Heart left ventricle (tissue), 16 donors: Measurements from ENCODE around the gene EGLN1. TPM values are rescaled to one million over a fixed set of nuclear protein-coding genes. Genes with fewer than 3 reads are reported as not detected.
A peak's percentile ranks its signal among the peaks of the same experiment; 100 is the strongest.
"Not testable (repeated sequence)": the region's sequence is repeated elsewhere in the genome, so short reads cannot be mapped to it uniquely, and the experiment has no call there.

ENCODE experiments used
- ATAC-seq, 4 donors: fragments of 200-7000 bp; cut with Tn5 transposase; one replicate each; pipeline ENCODE4 v1.9.1; 2020 to 2022; ENCODE audit warnings: moderate library complexity in 4 of 4, mild to moderate bottlenecking in 3 of 4, moderate number of reproducible peaks in 1 of 4
- DNase-seq, 5 donors: peaks; one replicate each; pipeline ENCODE4 v3.0.0-alpha.2; 2020
- H3K27ac ChIP-seq, 12 donors: fragments of 200-600 bp; sonication (generic) in 4 of 12; one replicate each; pipeline versions ENCODE4 v1.5.0 to v1.8.0; 2016 to 2022; ENCODE audit warnings: mild to moderate bottlenecking in 2 of 12
- H3K27me3 ChIP-seq, 9 donors: fragments of 200-600 bp; sonication (generic) in 2 of 9; one replicate each; pipeline versions ENCODE4 v1.5.1 to v1.8.0; 2016 to 2022; ENCODE audit warnings: mild to moderate bottlenecking in 3 of 9
- H3K36me3 ChIP-seq, 9 donors: fragments of 200-600 bp; sonication (generic) in 2 of 9; one replicate each; pipeline versions ENCODE4 v1.5.0 to v1.8.0; 2018 to 2022; ENCODE audit warnings: mild to moderate bottlenecking in 2 of 9
- H3K4me1 ChIP-seq, 12 donors: fragments of 200-600 bp; sonication (generic) in 4 of 12; one replicate each; pipeline versions ENCODE4 v1.5.0 to v1.8.0; 2016 to 2022; ENCODE audit warnings: mild to moderate bottlenecking in 3 of 12
- H3K4me3 ChIP-seq, 12 donors: fragments of 200-600 bp; sonication (generic) in 4 of 12; one replicate each; pipeline versions ENCODE4 v1.5.0 to v1.8.0; 2017 to 2022; ENCODE audit warnings: mild to moderate bottlenecking in 9 of 12, moderate library complexity in 4 of 12
- H3K9me3 ChIP-seq, 12 donors: fragments of 200-600 bp; sonication (generic) in 4 of 12; one replicate each; pipeline versions ENCODE4 v1.5.0 to v1.8.0; 2016 to 2022; ENCODE audit warnings: mild to moderate bottlenecking in 1 of 12
- CTCF ChIP-seq, 12 donors: fragments of 200-600 bp; sonication (generic) in 4 of 12; IDR thresholded peaks; one replicate each; pipeline versions ENCODE4 v1.5.0 to v1.8.0; 2018 to 2022; ENCODE audit warnings: antibody characterized with exemption in 12 of 12, mild to moderate bottlenecking in 5 of 12
- POLR2A ChIP-seq, 2 donors: fragments of 450-650 bp; IDR thresholded peaks; one replicate each; pipeline ENCODE4 v1.6.1; 2017; ENCODE audit warnings: antibody characterized with exemption in 2 of 2, mild to moderate bottlenecking in 2 of 2, moderate library complexity in 2 of 2
- WGBS, 4 donors: extraction: QIAGEN DNeasy Blood & Tissue Kit in 2 of 4; methylation state at CpG; one replicate each; pipeline versions ENCODE4 v1.1.5 to v1.1.7; 2013 to 2018; 5-methylcytosine and 5-hydroxymethylcytosine counted together
- intact Hi-C, 10 donors: fragments of 100-400 bp; cut with DNase I; formaldehyde crosslinking; loops; one replicate each; pipeline versions ENCODE4 v1.11.1 to v1.14.2; 2022
- polyA plus RNA-seq, 2 donors: library from polyadenylated mRNA; stranded (reverse); fragments of 200-250 nt; gene quantifications; one replicate each; pipeline ENCODE4 v1.2.3, GENCODE V29; 2013
- total RNA-seq, 9 donors: library from RNA; depleted of rRNA in 2 of 9; stranded (reverse); fragments of >200 nt in 2 of 9; fragmentation: NEBNext Ultra II Directional in 3 of 9; extraction: Animal tissue kit (Norgen Biotek cat#: 25700) in 3 of 9; gene quantifications; one replicate each; pipeline versions ENCODE4 v1.1.0 to v1.2.4, GENCODE V29; 2016 to 2023
- donor health status: ischemic (EF 13 %, LVEDD 7.1; RV severe dilation, severe dysfunction).
- donor health status: healthy with polysubstance abuse.
- donor health status: DM: no; HTN: yes; CAD: no.
- donor health status: DM: no; HTN: no; CAD: no.
- donor health status: ischemic (EF 25% LVEDD 6.9; RV normal size, moderate dysfunction).
- donor health status: ischemic (EF 25% LVEDD 5.7; RV mildly dilated, moderate dysfunction).
- donor health status: healthy.
- donor health status: DM: yes; HTN: yes; CAD: no.
- donor health status: ischemic (EF 35%, LVEDD 5.7; RV mildly dilated, moderate dysfunction).
- donor health status: nonischemic (EF 11% LVEDD 7.7; RV severe dilation, severe dysfunction).
- donor health status: DM: yes; HTN: yes; CAD: no.
- donor health status: PGD.
- donor health status: ischemic (EF 29% LVEDD 5.4; RV normal size, mild dysfunction).
- donor health status: nonischemic (EF 23%, LVEDD 6.1; RV moderate dilation, normal function).

EGLN1 gene
- total and polyA plus RNA-seq, 11 donors, result 20.8 to 122 (median 70.0) TPM

DNA sequence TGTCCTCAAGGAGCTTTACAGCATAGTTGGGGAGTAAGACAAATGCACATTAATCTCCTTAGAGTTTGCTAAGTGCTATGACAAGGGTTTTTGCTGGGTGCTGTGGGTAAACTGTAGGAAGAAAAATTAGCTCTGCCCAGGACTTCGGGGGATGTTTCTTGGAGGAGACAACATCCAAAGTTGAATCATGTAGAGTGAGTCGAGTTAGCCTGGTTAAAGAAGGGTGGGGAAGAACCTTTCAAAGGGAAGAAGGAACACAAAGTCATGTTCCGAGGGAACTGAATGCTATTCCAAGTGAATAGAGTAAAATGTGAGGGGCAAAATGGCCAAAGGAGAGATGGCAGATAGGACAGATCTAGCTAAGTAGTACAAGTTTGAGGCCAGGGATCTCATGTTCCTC lies 66.9 kb downstream of the EGLN1 start:
- ATAC-seq, result no peak
- no peak overlapping the region for H3K27ac ChIP-seq
- TF ChIP-seq CTCF (IDR thresholded peaks at IDR 0.05) (no peak), POLR2A (IDR thresholded peaks at IDR 0.05) (no peak)

DNA sequence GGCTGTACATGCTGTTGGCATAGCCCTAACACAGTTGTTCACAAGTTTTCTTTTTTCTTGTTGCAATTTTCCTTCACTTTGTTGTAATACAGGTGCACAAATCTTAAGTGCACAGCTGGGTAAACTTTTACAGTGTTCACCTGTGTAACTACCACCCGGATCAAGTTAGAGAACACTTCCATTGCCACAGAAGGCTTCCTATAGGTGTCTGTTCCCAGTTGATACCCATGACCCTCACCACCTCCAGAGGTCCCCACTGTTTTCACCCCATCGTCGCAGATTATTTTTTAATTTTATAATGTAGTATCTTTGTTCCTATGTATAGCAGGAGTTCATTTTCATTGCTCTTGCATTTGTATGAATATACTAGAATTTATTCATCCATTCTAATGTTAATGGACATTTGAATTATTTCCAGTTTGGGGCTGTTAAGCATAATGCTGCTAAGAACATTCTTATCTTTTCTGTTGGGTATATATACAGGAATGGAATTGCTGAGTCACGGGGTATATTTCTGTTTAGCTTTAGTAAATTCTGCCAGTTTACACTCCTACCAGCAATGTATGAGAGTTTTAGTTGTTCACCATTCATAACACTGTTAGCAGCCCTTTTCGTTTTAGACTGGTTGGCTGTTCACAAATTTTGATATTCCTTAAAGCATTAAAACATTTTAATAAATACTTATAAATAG lies 67.6 kb downstream of the EGLN1 start:
- H3K27ac ChIP-seq, result no peak overlapping the region
- DNase-seq (no peak), ATAC-seq (no peak)
- WGBS, 4 donors, result 83 to 88% (median 84%) methylated on average over 5 of the region's 5 CpGs
- no peaks in the 10 kb centered on the region for H3K9me3 ChIP-seq
- H3K27me3 ChIP-seq, result no peaks in the 10 kb centered on the region
- intact Hi-C loops, result loop anchor here in 7 of 10 donors (5.0 to 10.0 kb wide), 7 partner anchors 68 to 248 kb away; partner anchors contain the start of genes EGLN1 (in 2 of the 7) and TSNAX (in 1 of the 7)
- H3K4me3 ChIP-seq, result no peak overlapping the region
- H3K4me1 ChIP-seq, result peaks cover 0 to 19% (median 8%) of the 10 kb centered on the region in 12 donors
- no peak for TF ChIP-seq POLR2A (IDR thresholded peaks at IDR 0.05)
- H3K36me3 ChIP-seq, result peaks cover 0 to 55% (median 40%) of the 10 kb centered on the region in 9 donors

More for the DNA sequence above, 66.9 kb downstream of the EGLN1 start:
- H3K4me3 ChIP-seq, result no peak overlapping the region
- H3K4me1 ChIP-seq, result peaks cover 0 to 19% (median 8%) of the 10 kb centered on the region in 12 donors
- intact Hi-C loops, result loop anchor here in 7 of 10 donors (5.0 to 10.0 kb wide), 7 partner anchors 67 to 247 kb away; partner anchors contain the start of genes EGLN1 (in 2 of the 7) and TSNAX (in 1 of the 7)
- no peak for DNase-seq
- no peaks in the 10 kb centered on the region for H3K27me3 ChIP-seq
- WGBS, 4 donors, result 81 to 87% (median 86%) methylated on average over 3 of the region's 3 CpGs
- H3K36me3 ChIP-seq, result peaks cover 0 to 53% (median 33%) of the 10 kb centered on the region in 9 donors
- H3K9me3 ChIP-seq, result no peaks in the 10 kb centered on the region

DNA sequence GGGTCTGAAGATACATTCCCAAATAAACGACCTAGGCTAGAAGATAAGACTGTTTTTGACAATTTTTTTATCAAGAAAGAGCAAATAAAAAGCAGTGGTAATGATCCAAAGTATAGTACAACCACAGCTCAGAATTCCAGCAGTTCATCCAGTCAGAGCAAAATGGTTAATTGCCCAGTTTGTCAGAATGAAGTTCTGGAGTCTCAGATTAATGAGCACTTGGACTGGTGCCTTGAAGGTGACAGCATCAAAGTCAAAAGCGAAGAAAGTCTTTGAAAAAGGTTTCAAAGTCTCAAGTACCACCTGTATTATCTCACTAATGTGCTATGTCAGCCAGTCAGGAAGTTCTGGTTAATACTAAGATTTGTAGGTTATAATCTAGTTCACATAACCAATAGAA lies 69.0 kb downstream of the EGLN1 start:
- Histone ChIP-seq H3K27me3 (no peaks in the 10 kb centered on the region), H3K27ac (peak overlapping the region in 2 of 12 donors; percentile 2 to 47), H3K9me3 (no peaks in the 10 kb centered on the region), H3K4me1 (peaks cover 0 to 15% (median 4%) of the 10 kb centered on the region in 12 donors), H3K36me3 (peaks cover 0 to 64% (median 53%) of the 10 kb centered on the region in 9 donors), H3K4me3 (no peak overlapping the region)
- intact Hi-C loops, result loop anchor here in 2 of 10 donors (10.0 kb wide), 2 partner anchors 72 to 182 kb away; partner anchors contain the start of gene EGLN1 (in 1 of the 2)
- WGBS, 4 donors, result 57 to 68% (median 62%) methylated on average over 2 of the region's 2 CpGs
- TF ChIP-seq CTCF (IDR thresholded peaks at IDR 0.05), result no peak
- no peak for TF ChIP-seq POLR2A (IDR thresholded peaks at IDR 0.05)
- ATAC-seq (no peak), DNase-seq (no peak)

- H3K27me3 ChIP-seq, result no peaks in the 10 kb centered on the region
- TF ChIP-seq POLR2A (IDR thresholded peaks at IDR 0.05), result no peak
- TF ChIP-seq CTCF (IDR thresholded peaks at IDR 0.05), result no peak
- H3K36me3 ChIP-seq, result peaks cover 0 to 75% (median 63%) of the 10 kb centered on the region in 9 donors
- DNase-seq (no peak), ATAC-seq (peak in 1 of 4 donors; percentile 42)
- peak overlapping the region in 6 of 12 donors; percentile 17 to 66 (median 45) for H3K27ac ChIP-seq
- peaks cover 0 to 6% (median 0%) of the 10 kb centered on the region in 12 donors for H3K4me1 ChIP-seq
- WGBS, 4 donors, result 50 to 57% (median 53%) methylated on average over 2 of the region's 2 CpGs
- intact Hi-C loops, result loop anchor here in 2 of 10 donors (10.0 kb wide), 2 partner anchors 73 to 183 kb away; partner anchors contain the start of gene EGLN1 (in 1 of the 2)
- no peaks in the 10 kb centered on the region for H3K9me3 ChIP-seq
- H3K4me3 ChIP-seq, result no peak overlapping the region
Measured at GRCh38 chr1:231351816-231352215, 70.3 kb downstream of the EGLN1 start.

DNA sequence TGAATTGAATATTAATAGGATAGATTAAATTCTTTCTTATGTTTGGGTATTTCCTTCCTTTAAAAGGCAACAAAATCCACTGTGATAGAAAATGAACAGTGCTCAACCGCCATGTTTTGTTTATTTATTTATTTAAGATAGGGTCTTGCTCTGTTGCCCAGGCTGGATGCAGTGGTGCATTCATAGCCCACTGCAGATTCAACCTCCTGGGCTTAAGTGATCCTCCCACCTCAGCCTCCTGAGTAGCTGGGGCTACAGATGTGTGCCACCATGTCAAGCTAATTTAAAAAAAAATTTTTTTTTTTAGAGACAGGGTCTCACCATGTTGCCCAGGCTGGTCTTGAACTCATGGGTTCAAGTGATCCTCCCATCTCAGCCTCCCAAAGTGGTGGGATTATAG lies 73.2 kb downstream of the EGLN1 start:
- H3K4me1 ChIP-seq, H3K27me3 ChIP-seq, H3K27ac ChIP-seq, H3K4me3 ChIP-seq, H3K9me3 ChIP-seq, intact Hi-C loops, DNase-seq, ATAC-seq: not testable (repeated sequence)
- H3K36me3 ChIP-seq, result peaks cover 0 to 92% (median 82%) of the 10 kb centered on the region in 9 donors
- 89 to 100% (median 96%) methylated on average over 1 of the region's 1 CpG for WGBS, 4 donors
